PC-9 (cell line): ENCODE results near the gene CLDN7.

ENCODE experiments used
- EZH2 ChIP-seq: fragments of 200-600 bp; sonication (generic); IDR thresholded peaks from 2 replicates; pipeline ENCODE4 v1.8.0; 2017; ENCODE audit warnings: antibody characterized with exemption, low read depth
- TF ChIP-seq, protein P1 (sequence below): fragments of 200-600 bp; sonication (generic); conservative IDR thresholded peaks from 2 replicates; pipeline ENCODE4 v1.6.1; 2017; ENCODE audit warnings: mixed run types, antibody characterized with exemption, mild to moderate bottlenecking, moderate library complexity

DNA sequence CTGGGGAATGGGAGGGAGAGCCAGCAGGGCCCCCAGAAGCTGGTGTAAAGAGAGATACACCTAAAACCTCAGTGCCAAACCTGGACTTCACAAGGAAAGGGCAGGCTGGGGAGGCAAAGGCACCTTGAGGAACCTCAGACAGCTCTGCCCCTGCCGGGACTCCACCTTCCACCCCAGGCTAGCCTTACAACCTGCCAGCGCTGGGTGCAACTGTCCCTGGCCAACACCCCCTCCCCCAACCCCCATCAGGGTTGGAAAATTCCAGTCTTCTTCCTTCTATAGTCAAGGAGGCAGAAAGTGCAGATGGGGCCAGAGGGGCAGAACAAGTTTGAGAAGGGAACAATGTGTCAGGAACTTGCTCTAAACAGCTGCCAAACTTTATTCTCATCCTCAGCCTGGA, 29.9 kb upstream of the CLDN7 start:
- TF ChIP-seq, protein P1, sequence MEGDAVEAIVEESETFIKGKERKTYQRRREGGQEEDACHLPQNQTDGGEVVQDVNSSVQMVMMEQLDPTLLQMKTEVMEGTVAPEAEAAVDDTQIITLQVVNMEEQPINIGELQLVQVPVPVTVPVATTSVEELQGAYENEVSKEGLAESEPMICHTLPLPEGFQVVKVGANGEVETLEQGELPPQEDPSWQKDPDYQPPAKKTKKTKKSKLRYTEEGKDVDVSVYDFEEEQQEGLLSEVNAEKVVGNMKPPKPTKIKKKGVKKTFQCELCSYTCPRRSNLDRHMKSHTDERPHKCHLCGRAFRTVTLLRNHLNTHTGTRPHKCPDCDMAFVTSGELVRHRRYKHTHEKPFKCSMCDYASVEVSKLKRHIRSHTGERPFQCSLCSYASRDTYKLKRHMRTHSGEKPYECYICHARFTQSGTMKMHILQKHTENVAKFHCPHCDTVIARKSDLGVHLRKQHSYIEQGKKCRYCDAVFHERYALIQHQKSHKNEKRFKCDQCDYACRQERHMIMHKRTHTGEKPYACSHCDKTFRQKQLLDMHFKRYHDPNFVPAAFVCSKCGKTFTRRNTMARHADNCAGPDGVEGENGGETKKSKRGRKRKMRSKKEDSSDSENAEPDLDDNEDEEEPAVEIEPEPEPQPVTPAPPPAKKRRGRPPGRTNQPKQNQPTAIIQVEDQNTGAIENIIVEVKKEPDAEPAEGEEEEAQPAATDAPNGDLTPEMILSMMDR: no peak
- TF ChIP-seq EZH2: no peak
